HEK293 (cell line): ENCODE measurements around the gene REPS2.

Experiments
- CTCF ChIA-PET: fragments of 350-600 bp; formaldehyde crosslinking; extraction: SDS; loops from one replicate; lab custom pipeline; 2021; ENCODE audit warnings: antibody characterized with exemption; lab: Yijun Ruan, JAX
- POLR2A ChIA-PET: fragments of 300-600 bp; formaldehyde crosslinking; extraction: SDS; loops from one replicate; lab custom pipeline; 2020; ENCODE audit warnings: antibody characterized with exemption, inconsistent platforms; lab: Yijun Ruan, JAX
- H3K27ac ChIP-seq: fragments of 200-500 bp; sonication (Bioruptor generic); 2 replicates; pipeline ENCODE4 v1.5.1; 2014; ENCODE audit warnings: low read depth, low read length, control low read depth, inconsistent platforms; ENCODE audit errors: extremely low read depth
- H3K36me3 ChIP-seq, 2 experiments: fragments of 200-500 bp in 1 of 2; sonication (Bioruptor generic) in 1 of 2; 1 replicate in 1 of 2; 2 replicates in 1 of 2; pipeline ENCODE4 v1.5.1; 2014 to 2017; ENCODE audit warnings: inconsistent platforms in 2 of 2, low read length in 2 of 2; ENCODE audit not compliant: control insufficient read depth in 2 of 2, insufficient read depth in 1 of 2
- H3K4me1 ChIP-seq: fragments of 200-500 bp; sonication (Bioruptor generic); 2 replicates; pipeline ENCODE4 v1.5.1; 2014; ENCODE audit warnings: mild to moderate bottlenecking, low read length, inconsistent platforms; ENCODE audit not compliant: control insufficient read depth, insufficient read depth
- H3K4me3 ChIP-seq: 2 replicates; pipeline ENCODE4 v1.5.1; 2011; ENCODE audit warnings: low read depth, mild to moderate bottlenecking, control low read depth, low read length, moderate library complexity
- H3K9me3 ChIP-seq: fragments of 200-500 bp; sonication (Bioruptor generic); 2 replicates; pipeline ENCODE4 v1.5.1; 2014; ENCODE audit warnings: low read depth, low read length, inconsistent platforms; ENCODE audit not compliant: control insufficient read depth, insufficient read depth
- GLI4 ChIP-seq: fragments of 450-650 bp; formaldehyde crosslinking; IDR thresholded peaks from 2 replicates; pipeline ENCODE4 v1.5.1; 2016; ENCODE audit warnings: missing biosample characterization, missing genetic modification characterization
- HOXC10 ChIP-seq: sonication (generic); formaldehyde crosslinking; IDR thresholded peaks from 2 replicates; pipeline ENCODE4 v1.8.1; 2023; ENCODE audit warnings: mild to moderate bottlenecking, missing genetic modification reagents
- KLF10 ChIP-seq: fragments of 450-650 bp; IDR thresholded peaks from 2 replicates; pipeline ENCODE4 v1.5.1; 2018; ENCODE audit warnings: missing biosample characterization, mild to moderate bottlenecking, missing genetic modification characterization
- OSR2 ChIP-seq: fragments of 450-650 bp; formaldehyde crosslinking; IDR thresholded peaks from 2 replicates; pipeline ENCODE4 v1.5.1; 2016; ENCODE audit warnings: missing biosample characterization, missing genetic modification characterization
- REPIN1 ChIP-seq: fragments of 450-650 bp; formaldehyde crosslinking; IDR thresholded peaks from 2 replicates; pipeline ENCODE4 v1.5.1; 2017; ENCODE audit warnings: missing biosample characterization, missing genetic modification characterization, low read depth
- ZEB2 ChIP-seq: fragments of 450-650 bp; formaldehyde crosslinking; IDR thresholded peaks from 2 replicates; pipeline ENCODE4 v1.5.1; 2016; ENCODE audit warnings: missing biosample characterization, missing genetic modification characterization
- ZNF132 ChIP-seq: fragments of 450-650 bp; formaldehyde crosslinking; IDR thresholded peaks from 2 replicates; pipeline ENCODE4 v1.5.1; 2017; ENCODE audit warnings: missing biosample characterization, missing genetic modification characterization, borderline replicate concordance
- ZNF184 ChIP-seq: fragments of 450-650 bp; IDR thresholded peaks from 2 replicates; pipeline ENCODE4 v1.5.1; 2018; ENCODE audit warnings: missing biosample characterization, mild to moderate bottlenecking, missing genetic modification characterization
- ZNF23 ChIP-seq: fragments of 450-650 bp; formaldehyde crosslinking; IDR thresholded peaks from 2 replicates; pipeline ENCODE4 v1.5.1; 2016; ENCODE audit warnings: missing biosample characterization, missing genetic modification characterization, borderline replicate concordance
- ZNF350 ChIP-seq: fragments of 450-650 bp; formaldehyde crosslinking; IDR thresholded peaks from 2 replicates; pipeline ENCODE4 v1.5.0; 2017; ENCODE audit warnings: missing biosample characterization, mild to moderate bottlenecking, missing genetic modification characterization
- ZNF354C ChIP-seq: fragments of 450-650 bp; formaldehyde crosslinking; IDR thresholded peaks from 2 replicates; pipeline ENCODE4 v1.5.1; 2016; ENCODE audit warnings: missing biosample characterization, missing genetic modification characterization, low read depth, borderline replicate concordance
- ZNF426 ChIP-seq: fragments of 450-650 bp; formaldehyde crosslinking; IDR thresholded peaks from 2 replicates; pipeline ENCODE4 v1.5.1; 2017; ENCODE audit warnings: missing biosample characterization, missing genetic modification characterization, mild to moderate bottlenecking, inconsistent platforms, moderate library complexity
- ZNF433 ChIP-seq: fragments of 450-650 bp; formaldehyde crosslinking; IDR thresholded peaks from 2 replicates; pipeline ENCODE4 v1.5.1; 2016; ENCODE audit warnings: missing biosample characterization, missing genetic modification characterization, low read depth
- ZNF48 ChIP-seq: fragments of 450-650 bp; formaldehyde crosslinking; IDR thresholded peaks from 2 replicates; pipeline ENCODE4 v1.5.1; 2016; ENCODE audit warnings: missing biosample characterization, missing genetic modification characterization
- ZNF555 ChIP-seq: fragments of 450-650 bp; formaldehyde crosslinking; conservative IDR thresholded peaks from 2 replicates; pipeline ENCODE4 v1.5.1; 2017; ENCODE audit warnings: missing biosample characterization, mild to moderate bottlenecking, missing genetic modification characterization, inconsistent platforms
- ZNF558 ChIP-seq: fragments of 450-650 bp; formaldehyde crosslinking; IDR thresholded peaks from 2 replicates; pipeline ENCODE4 v1.5.1; 2016; ENCODE audit warnings: missing biosample characterization, missing genetic modification characterization
- ZNF560 ChIP-seq: fragments of 450-650 bp; formaldehyde crosslinking; IDR thresholded peaks from 2 replicates; pipeline ENCODE4 v1.5.1; 2017; ENCODE audit warnings: missing biosample characterization, missing genetic modification characterization, borderline replicate concordance
- ZNF585B ChIP-seq: fragments of 450-650 bp; formaldehyde crosslinking; IDR thresholded peaks from 2 replicates; pipeline ENCODE4 v1.5.1; 2016; ENCODE audit warnings: missing biosample characterization, missing genetic modification characterization
- ZNF747 ChIP-seq: fragments of 450-650 bp; formaldehyde crosslinking; IDR thresholded peaks from 2 replicates; pipeline ENCODE4 v1.5.1; 2016; ENCODE audit warnings: missing biosample characterization, missing genetic modification characterization
- ZNF768 ChIP-seq: fragments of 450-650 bp; formaldehyde crosslinking; IDR thresholded peaks from 2 replicates; pipeline ENCODE4 v1.5.1; 2018; ENCODE audit warnings: missing biosample characterization, mild to moderate bottlenecking, missing genetic modification characterization
- ZSCAN23 ChIP-seq: fragments of 450-650 bp; formaldehyde crosslinking; IDR thresholded peaks from 2 replicates; pipeline ENCODE4 v1.5.1; 2016; ENCODE audit warnings: missing biosample characterization, missing genetic modification characterization
- TF ChIP-seq, protein P1 (sequence below): fragments of 450-650 bp; IDR thresholded peaks from 2 replicates; pipeline ENCODE4 v1.5.1; 2018; ENCODE audit warnings: missing biosample characterization, mild to moderate bottlenecking, missing genetic modification characterization
- TF ChIP-seq, protein P2 (sequence below): fragments of 450-650 bp; formaldehyde crosslinking; IDR thresholded peaks from 2 replicates; pipeline ENCODE4; 2016; ENCODE audit warnings: missing biosample characterization, missing genetic modification characterization
- TF ChIP-seq, protein P3 (sequence below): fragments of 450-650 bp; formaldehyde crosslinking; IDR thresholded peaks from 2 replicates; pipeline ENCODE4 v1.5.1; 2016; ENCODE audit warnings: missing biosample characterization, missing genetic modification characterization, low read depth
- TF ChIP-seq, protein P4 (sequence below): fragments of 450-650 bp; formaldehyde crosslinking; IDR thresholded peaks from 2 replicates; pipeline ENCODE4 v1.5.1; 2016; ENCODE audit warnings: missing biosample characterization, missing genetic modification characterization
- TF ChIP-seq, protein P5 (sequence below): fragments of 450-650 bp; formaldehyde crosslinking; IDR thresholded peaks from 2 replicates; pipeline ENCODE4 v1.5.1; 2016; ENCODE audit warnings: missing biosample characterization, missing genetic modification characterization
- TF ChIP-seq, protein P6 (sequence below): fragments of 450-650 bp; formaldehyde crosslinking; IDR thresholded peaks from 2 replicates; pipeline ENCODE4 v1.5.1; 2016; ENCODE audit warnings: missing biosample characterization, missing genetic modification characterization

The REPS2 gene

DNA sequence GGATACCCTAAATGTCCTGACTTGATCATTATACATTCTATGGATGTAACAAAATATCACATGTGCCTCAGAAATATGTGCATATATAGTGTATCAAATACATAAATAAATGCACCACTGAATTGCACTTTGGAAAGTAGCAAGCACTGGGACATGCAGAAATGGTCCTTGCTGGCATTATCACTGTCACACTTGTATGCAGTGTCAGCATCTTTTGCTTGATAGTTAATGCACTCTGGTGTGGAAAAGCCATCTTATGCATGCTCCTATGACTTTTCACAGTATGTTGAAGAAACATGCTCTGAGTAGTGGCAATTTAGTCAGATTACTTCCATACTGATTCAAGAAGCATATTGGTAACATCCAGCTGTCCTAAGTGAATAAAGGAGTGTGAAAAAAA lies 27.5 kb upstream of the REPS2 start:
- TF ChIP-seq ZNF426 (no peak), ZNF354C (tag by site-specific recombination) (no peak), ZNF48 (tag by site-specific recombination) (no peak), REPIN1 (tag by site-specific recombination) (no peak), ZNF768 (no peak), OSR2 (tag by site-specific recombination) (no peak), ZSCAN23 (tag by site-specific recombination) (no peak)
- TF ChIP-seq, protein P1, sequence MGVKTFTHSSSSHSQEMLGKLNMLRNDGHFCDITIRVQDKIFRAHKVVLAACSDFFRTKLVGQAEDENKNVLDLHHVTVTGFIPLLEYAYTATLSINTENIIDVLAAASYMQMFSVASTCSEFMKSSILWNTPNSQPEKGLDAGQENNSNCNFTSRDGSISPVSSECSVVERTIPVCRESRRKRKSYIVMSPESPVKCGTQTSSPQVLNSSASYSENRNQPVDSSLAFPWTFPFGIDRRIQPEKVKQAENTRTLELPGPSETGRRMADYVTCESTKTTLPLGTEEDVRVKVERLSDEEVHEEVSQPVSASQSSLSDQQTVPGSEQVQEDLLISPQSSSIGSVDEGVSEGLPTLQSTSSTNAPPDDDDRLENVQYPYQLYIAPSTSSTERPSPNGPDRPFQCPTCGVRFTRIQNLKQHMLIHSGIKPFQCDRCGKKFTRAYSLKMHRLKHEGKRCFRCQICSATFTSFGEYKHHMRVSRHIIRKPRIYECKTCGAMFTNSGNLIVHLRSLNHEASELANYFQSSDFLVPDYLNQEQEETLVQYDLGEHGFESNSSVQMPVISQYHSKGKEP (tag by site-specific recombination) = no peak
- TF ChIP-seq, protein P2, sequence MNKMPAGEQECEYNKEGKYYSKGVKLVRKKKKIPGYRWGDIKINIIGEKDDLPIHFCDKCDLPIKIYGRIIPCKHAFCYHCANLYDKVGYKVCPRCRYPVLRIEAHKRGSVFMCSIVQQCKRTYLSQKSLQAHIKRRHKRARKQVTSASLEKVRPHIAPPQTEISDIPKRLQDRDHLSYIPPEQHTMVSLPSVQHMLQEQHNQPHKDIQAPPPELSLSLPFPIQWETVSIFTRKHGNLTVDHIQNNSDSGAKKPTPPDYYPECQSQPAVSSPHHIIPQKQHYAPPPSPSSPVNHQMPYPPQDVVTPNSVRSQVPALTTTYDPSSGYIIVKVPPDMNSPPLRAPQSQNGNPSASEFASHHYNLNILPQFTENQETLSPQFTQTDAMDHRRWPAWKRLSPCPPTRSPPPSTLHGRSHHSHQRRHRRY (tag by site-specific recombination) = no peak
- TF ChIP-seq, protein P3, sequence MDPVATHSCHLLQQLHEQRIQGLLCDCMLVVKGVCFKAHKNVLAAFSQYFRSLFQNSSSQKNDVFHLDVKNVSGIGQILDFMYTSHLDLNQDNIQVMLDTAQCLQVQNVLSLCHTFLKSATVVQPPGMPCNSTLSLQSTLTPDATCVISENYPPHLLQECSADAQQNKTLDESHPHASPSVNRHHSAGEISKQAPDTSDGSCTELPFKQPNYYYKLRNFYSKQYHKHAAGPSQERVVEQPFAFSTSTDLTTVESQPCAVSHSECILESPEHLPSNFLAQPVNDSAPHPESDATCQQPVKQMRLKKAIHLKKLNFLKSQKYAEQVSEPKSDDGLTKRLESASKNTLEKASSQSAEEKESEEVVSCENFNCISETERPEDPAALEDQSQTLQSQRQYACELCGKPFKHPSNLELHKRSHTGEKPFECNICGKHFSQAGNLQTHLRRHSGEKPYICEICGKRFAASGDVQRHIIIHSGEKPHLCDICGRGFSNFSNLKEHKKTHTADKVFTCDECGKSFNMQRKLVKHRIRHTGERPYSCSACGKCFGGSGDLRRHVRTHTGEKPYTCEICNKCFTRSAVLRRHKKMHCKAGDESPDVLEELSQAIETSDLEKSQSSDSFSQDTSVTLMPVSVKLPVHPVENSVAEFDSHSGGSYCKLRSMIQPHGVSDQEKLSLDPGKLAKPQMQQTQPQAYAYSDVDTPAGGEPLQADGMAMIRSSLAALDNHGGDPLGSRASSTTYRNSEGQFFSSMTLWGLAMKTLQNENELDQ = no peak
- TF ChIP-seq, protein P4, sequence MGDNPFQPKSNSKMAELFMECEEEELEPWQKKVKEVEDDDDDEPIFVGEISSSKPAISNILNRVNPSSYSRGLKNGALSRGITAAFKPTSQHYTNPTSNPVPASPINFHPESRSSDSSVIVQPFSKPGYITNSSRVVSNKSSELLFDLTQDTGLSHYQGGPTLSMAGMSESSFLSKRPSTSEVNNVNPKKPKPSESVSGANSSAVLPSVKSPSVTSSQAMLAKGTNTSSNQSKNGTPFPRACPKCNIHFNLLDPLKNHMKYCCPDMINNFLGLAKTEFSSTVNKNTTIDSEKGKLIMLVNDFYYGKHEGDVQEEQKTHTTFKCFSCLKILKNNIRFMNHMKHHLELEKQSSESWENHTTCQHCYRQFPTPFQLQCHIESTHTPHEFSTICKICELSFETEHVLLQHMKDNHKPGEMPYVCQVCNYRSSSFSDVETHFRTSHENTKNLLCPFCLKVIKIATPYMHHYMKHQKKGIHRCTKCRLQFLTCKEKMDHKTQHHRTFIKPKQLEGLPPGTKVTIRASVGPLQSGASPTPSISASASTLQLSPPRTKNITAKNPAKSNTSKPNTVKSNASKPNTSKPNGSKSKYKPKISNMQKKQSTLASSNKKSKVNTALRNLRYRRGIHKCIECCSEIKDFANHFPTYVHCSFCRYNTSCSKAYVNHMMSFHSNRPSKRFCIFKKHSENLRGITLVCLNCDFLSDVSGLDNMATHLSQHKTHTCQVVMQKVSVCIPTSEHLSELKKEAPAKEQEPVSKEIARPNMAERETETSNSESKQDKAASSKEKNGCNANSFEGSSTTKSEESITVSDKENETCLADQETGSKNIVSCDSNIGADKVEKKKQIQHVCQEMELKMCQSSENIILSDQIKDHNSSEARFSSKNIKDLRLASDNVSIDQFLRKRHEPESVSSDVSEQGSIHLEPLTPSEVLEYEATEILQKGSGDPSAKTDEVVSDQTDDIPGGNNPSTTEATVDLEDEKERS (tag by site-specific recombination) = no peak
- ChIA-PET CTCF (no interaction called here), POLR2A (no interaction called here)
- Histone ChIP-seq H3K4me3 (no peak overlapping the region), H3K36me3 (no peaks in the 10 kb centered on the region), H3K9me3 (no peaks in the 10 kb centered on the region), H3K27ac (no peak overlapping the region), H3K4me1 (no peaks in the 10 kb centered on the region)

DNA sequence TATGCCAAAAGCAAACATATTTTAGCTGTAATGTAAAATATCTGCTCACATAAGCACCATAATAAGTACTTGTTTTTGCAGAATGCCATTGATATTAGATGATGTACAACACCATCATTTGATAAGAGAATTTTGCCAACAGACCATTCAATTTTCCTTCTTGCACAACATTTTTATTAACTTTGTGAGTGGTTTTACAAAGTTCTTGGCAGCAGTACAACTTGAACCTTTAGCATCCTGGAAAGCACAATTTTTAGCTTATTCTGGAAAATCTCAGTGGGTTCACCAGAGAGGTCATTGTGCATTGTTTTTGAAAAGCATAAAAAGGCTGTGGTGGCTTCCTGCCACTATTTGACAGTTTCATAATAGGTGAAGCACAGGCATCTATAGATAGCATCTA lies 26.4 kb upstream of the REPS2 start:
- ChIA-PET CTCF (interaction anchor here (0.7 to 1.0 kb wide), 3 partner anchors 17 to 127 kb away, joined by 3 to 4 read pairs (median 4); no protein-coding TSS in a partner anchor), POLR2A (interaction anchor here (0.7 kb wide), 1 partner anchor 34 kb away, joined by 3 read pairs; no protein-coding TSS in a partner anchor)
- Histone ChIP-seq H3K9me3 (no peaks in the 10 kb centered on the region), H3K27ac (no peak overlapping the region), H3K4me1 (no peaks in the 10 kb centered on the region), H3K4me3 (no peak overlapping the region), H3K36me3 (no peaks in the 10 kb centered on the region)
- TF ChIP-seq ZEB2 (tag by site-specific recombination) (no peak), ZNF184 (no peak), ZNF433 (tag by site-specific recombination) (no peak), ZNF747 (tag by site-specific recombination) (no peak), KLF10 (tag by site-specific recombination) (no peak), ZNF350 (tag by site-specific recombination) (no peak), ZNF585B (tag by site-specific recombination) (no peak), ZNF132 (no peak), ZNF560 (tag by site-specific recombination) (no peak), ZNF555 (tag by site-specific recombination) (no peak), GLI4 (tag by site-specific recombination) (no peak), ZNF23 (no peak), ZNF558 (tag by site-specific recombination) (no peak), HOXC10 (CRISPR knock-in tag) (no peak)
- TF ChIP-seq, protein P5, sequence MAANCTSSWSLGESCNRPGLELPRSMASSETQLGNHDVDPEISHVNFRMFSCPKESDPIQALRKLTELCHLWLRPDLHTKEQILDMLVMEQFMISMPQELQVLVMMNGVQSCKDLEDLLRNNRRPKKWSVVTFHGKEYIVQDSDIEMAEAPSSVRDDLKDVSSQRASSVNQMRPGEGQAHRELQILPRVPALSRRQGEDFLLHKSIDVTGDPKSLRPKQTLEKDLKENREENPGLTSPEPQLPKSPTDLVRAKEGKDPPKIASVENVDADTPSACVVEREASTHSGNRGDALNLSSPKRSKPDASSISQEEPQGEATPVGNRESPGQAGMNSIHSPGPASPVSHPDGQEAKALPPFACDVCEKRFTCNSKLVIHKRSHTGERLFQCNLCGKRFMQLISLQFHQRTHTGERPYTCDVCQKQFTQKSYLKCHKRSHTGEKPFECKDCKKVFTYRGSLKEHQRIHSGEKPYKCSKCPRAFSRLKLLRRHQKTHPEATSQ (tag by site-specific recombination) = no peak
- TF ChIP-seq, protein P6, sequence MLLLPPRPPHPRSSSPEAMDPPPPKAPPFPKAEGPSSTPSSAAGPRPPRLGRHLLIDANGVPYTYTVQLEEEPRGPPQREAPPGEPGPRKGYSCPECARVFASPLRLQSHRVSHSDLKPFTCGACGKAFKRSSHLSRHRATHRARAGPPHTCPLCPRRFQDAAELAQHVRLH (tag by site-specific recombination) = no peak
